ENCODE results near the gene CACNA1E. TPM values are rescaled to one million over a fixed set of nuclear protein-coding genes. Genes with fewer than 3 reads are reported as not detected.

The CACNA1E gene
- total RNA-seq, 1 experiment from 2014 or later, result 0.05 TPM

DNA sequence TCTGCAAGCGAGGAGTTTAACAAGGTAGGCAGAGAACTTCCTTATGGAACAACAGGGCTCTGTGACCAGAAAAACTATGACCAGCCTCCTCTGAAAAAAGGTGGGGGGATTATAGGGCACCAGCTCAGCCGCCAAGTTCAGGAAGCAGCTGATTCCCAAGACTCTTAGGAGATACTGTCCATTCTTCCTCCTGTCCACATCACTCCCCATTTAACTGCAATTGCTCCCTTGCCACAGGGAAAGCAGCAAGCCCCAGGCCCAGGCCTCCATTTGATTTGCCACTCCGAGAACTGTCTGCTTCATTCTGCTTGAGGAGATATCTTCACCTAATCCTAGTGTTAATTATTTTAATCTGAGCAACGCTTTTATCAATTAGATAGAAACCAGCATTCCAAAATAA lies 323.9 kb downstream of the CACNA1E start:
- ChIA-PET CTCF (interaction anchor here (0.6 kb wide), 1 partner anchor 1280 kb away, joined by 3 read pairs; no protein-coding TSS in a partner anchor), POLR2A (no interaction called here)
- Mint-ChIP-seq H3K4me1 (ENCODE audit: insufficient read depth, unreplicated experiment) (peaks cover 5% of the 10 kb centered on the region), H3K27ac (ENCODE audit: low read depth, unreplicated experiment) (no peak overlapping the region), H3K4me3 (ENCODE audit: unreplicated experiment) (no peak overlapping the region), H3K36me3 (ENCODE audit: insufficient read depth, unreplicated experiment) (no peaks in the 10 kb centered on the region), H3K27me3 (ENCODE audit: insufficient read depth, unreplicated experiment) (peaks cover 44% of the 10 kb centered on the region), H3K9me3 (ENCODE audit: unreplicated experiment) (no peaks in the 10 kb centered on the region)
- intact Hi-C loops (cut with micrococcal nuclease), result no loop called here
- BruUV-seq (replicated peaks), result no TSS peak
- DNase-seq (ENCODE audit: unreplicated experiment), result no peak
- no peak for TF ChIP-seq CTCF (IDR thresholded peaks at IDR 0.05; ENCODE audit: unreplicated experiment)

- intact Hi-C loops (cut with micrococcal nuclease), result no loop called here
- Mint-ChIP-seq H3K36me3 (ENCODE audit: insufficient read depth, unreplicated experiment) (no peaks in the 10 kb centered on the region), H3K4me3 (ENCODE audit: unreplicated experiment) (no peak overlapping the region), H3K4me1 (ENCODE audit: insufficient read depth, unreplicated experiment) (peaks cover 5% of the 10 kb centered on the region), H3K9me3 (ENCODE audit: unreplicated experiment) (no peaks in the 10 kb centered on the region), H3K27me3 (ENCODE audit: insufficient read depth, unreplicated experiment) (peaks cover 42% of the 10 kb centered on the region), H3K27ac (ENCODE audit: low read depth, unreplicated experiment) (no peak overlapping the region)
- ChIA-PET CTCF (interaction anchor here (0.7 to 0.9 kb wide), 3 partner anchors 10 to 521 kb away, joined by 3 read pairs; no protein-coding TSS in a partner anchor), POLR2A (interaction anchor here (0.7 kb wide), 1 partner anchor 104 kb away, joined by 3 read pairs; no protein-coding TSS in a partner anchor)
- TF ChIP-seq CTCF (IDR thresholded peaks at IDR 0.05; ENCODE audit: unreplicated experiment), result no peak
- no TSS peak for BruUV-seq (replicated peaks)
- DNase-seq (ENCODE audit: unreplicated experiment), result no peak
These were observed 326.8 kb downstream of the CACNA1E start for GRCh38 chr1:181809991-181810545.

DNA sequence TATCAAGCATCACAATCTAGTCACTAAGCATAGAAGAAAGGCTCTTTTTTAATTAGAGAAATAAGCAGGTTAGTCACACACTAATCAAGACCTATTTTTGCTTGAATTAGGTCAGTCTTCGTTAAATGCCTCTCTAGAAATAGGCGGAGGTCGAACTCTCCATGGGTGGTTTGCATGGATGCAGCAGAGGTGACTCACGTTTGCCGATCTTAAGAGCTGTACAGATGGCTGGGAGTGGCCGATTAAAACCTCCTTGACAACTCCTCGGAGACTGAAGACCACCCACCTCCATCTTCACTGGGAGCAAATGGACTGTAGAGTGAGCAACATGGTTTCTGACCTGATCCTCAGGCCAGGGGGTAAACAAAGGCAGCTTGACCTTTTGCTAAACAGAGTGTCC lies 328.9 kb downstream of the CACNA1E start:
- no peak overlapping the region for H3K27ac Mint-ChIP-seq (ENCODE audit: low read depth, unreplicated experiment)
- ChIA-PET POLR2A (no interaction called here), CTCF (interaction anchor here (0.6 to 0.8 kb wide), 3 partner anchors 11 to 601 kb away, joined by 3 to 5 read pairs (median 3); no protein-coding TSS in a partner anchor)
- H3K36me3 Mint-ChIP-seq (ENCODE audit: insufficient read depth, unreplicated experiment), result no peaks in the 10 kb centered on the region
- no peak overlapping the region for H3K4me3 Mint-ChIP-seq (ENCODE audit: unreplicated experiment)
- H3K9me3 Mint-ChIP-seq (ENCODE audit: unreplicated experiment), result no peaks in the 10 kb centered on the region
- intact Hi-C loops (cut with micrococcal nuclease), result no loop called here
- no peak for TF ChIP-seq CTCF (IDR thresholded peaks at IDR 0.05; ENCODE audit: unreplicated experiment)
- peaks cover 42% of the 10 kb centered on the region for H3K27me3 Mint-ChIP-seq (ENCODE audit: insufficient read depth, unreplicated experiment)
- BruUV-seq (replicated peaks), result no TSS peak
- no peak for DNase-seq (ENCODE audit: unreplicated experiment)
- peaks cover 15% of the 10 kb centered on the region for H3K4me1 Mint-ChIP-seq (ENCODE audit: insufficient read depth, unreplicated experiment)

GRCh38 chr1:181813266-181813665 lies 329.9 kb downstream of the CACNA1E start:
- H3K4me1 Mint-ChIP-seq (ENCODE audit: insufficient read depth, unreplicated experiment), result peaks cover 15% of the 10 kb centered on the region
- POLR2A ChIA-PET, result interaction anchor here (0.6 kb wide), 2 partner anchors 10 to 299 kb away, joined by 3 to 4 read pairs; no protein-coding TSS in a partner anchor
- no peak for DNase-seq (ENCODE audit: unreplicated experiment)
- H3K9me3 Mint-ChIP-seq (ENCODE audit: unreplicated experiment), result no peaks in the 10 kb centered on the region
- no peak overlapping the region for H3K4me3 Mint-ChIP-seq (ENCODE audit: unreplicated experiment)
- H3K27ac Mint-ChIP-seq (ENCODE audit: low read depth, unreplicated experiment), result no peak overlapping the region
- CTCF ChIA-PET, result interaction anchor here (0.5 kb wide), 1 partner anchor 975 kb away, joined by 3 read pairs; no protein-coding TSS in a partner anchor
- H3K27me3 Mint-ChIP-seq (ENCODE audit: insufficient read depth, unreplicated experiment), result peaks cover 42% of the 10 kb centered on the region
- TF ChIP-seq CTCF (IDR thresholded peaks at IDR 0.05; ENCODE audit: unreplicated experiment), result no peak
- no TSS peak for BruUV-seq (replicated peaks)
- no peaks in the 10 kb centered on the region for H3K36me3 Mint-ChIP-seq (ENCODE audit: insufficient read depth, unreplicated experiment)
- intact Hi-C loops (cut with micrococcal nuclease), result no loop called here

Data from MCF 10A (cell line).